Jurkat, Clone E6-1 (cell line): Measurements from ENCODE around the gene SLC6A20. TPM values are rescaled to one million over a fixed set of nuclear protein-coding genes. Genes with fewer than 3 reads are reported as not detected.
A peak's percentile ranks its signal among the peaks of the same experiment; 100 is the strongest.

Source experiments
- DNase-seq: peaks from one replicate; pipeline ENCODE4 v3.0.0-alpha.2; 2011; ENCODE audit warnings: low read depth, low spot score
- H3K4me3 ChIP-seq: 2 replicates; pipeline ENCODE4 v1.5.1; 2011; ENCODE audit warnings: mild to moderate bottlenecking, low read length, control low read depth, moderate library complexity
- polyA plus RNA-seq: library from polyadenylated mRNA; unstranded; fragments of >200 nt; gene quantifications from one replicate; pipeline ENCODE4 v1.2.1, GENCODE V29; 2012; ENCODE audit warnings: missing spikeins; ENCODE audit not compliant: insufficient read length, insufficient read depth

The SLC6A20 gene
- polyA plus RNA-seq: 4.9 TPM

- no peak for DNase-seq
- no peak within 1 kb of the TSS for H3K4me3 ChIP-seq
Measured at GRCh38 chr3:45795882-45796765, at the start of gene SLC6A20. Gene SLC6A20, minus strand, starts transcription at chr3:45796536. Its CDS starts 117 bp downstream, at chr3:45796419.

- no peak overlapping the region for H3K4me3 ChIP-seq
- no peak for DNase-seq
Measured at GRCh38 chr3:45844616-45845015, 48.3 kb upstream of the SLC6A20 start.

- no peak overlapping the region for H3K4me3 ChIP-seq
- no peak for DNase-seq
Measured at GRCh38 chr3:45842851-45843625, 46.7 kb upstream of the SLC6A20 start.

GRCh38 chr3:45841757-45842491 lies 45.6 kb upstream of the SLC6A20 start, which contains the start of gene LZTFL1:
Gene LZTFL1, minus strand, starts transcription at chr3:45842119. Its CDS starts 128 bp downstream, at chr3:45841991.
- H3K4me3 ChIP-seq: peak within 1 kb of the TSS; percentile 61
- peak; percentile 92 for DNase-seq

GRCh38 chr3:45841420-45841756 lies 45.1 kb upstream of the SLC6A20 start:
- DNase-seq: no peak

GRCh38 chr3:45838466-45838865 lies 42.1 kb upstream of the SLC6A20 start:
- no peak for DNase-seq
- H3K4me3 ChIP-seq: no peak overlapping the region

More at GRCh38 chr3:45841420-45841756, 45.1 kb upstream of the SLC6A20 start:
- peak overlapping the region; percentile 61 for H3K4me3 ChIP-seq

GRCh38 chr3:45832699-45833098 lies 36.4 kb upstream of the SLC6A20 start:
- no peak for DNase-seq
- no peak overlapping the region for H3K4me3 ChIP-seq

GRCh38 chr3:45830121-45830520 lies 33.8 kb upstream of the SLC6A20 start:
- no peak for DNase-seq
- H3K4me3 ChIP-seq: no peak overlapping the region

GRCh38 chr3:45826908-45827307 lies 30.6 kb upstream of the SLC6A20 start:
- DNase-seq: no peak
- H3K4me3 ChIP-seq: no peak overlapping the region

GRCh38 chr3:45826321-45826720 lies 30.0 kb upstream of the SLC6A20 start:
- H3K4me3 ChIP-seq: no peak overlapping the region
- no peak for DNase-seq

- no peak overlapping the region for H3K4me3 ChIP-seq
- DNase-seq: no peak
Measured at GRCh38 chr3:45821127-45821526, 24.8 kb upstream of the SLC6A20 start.

- DNase-seq: no peak
Measured at GRCh38 chr3:45819543-45819942, 23.2 kb upstream of the SLC6A20 start.

GRCh38 chr3:45817831-45818522 lies 21.6 kb upstream of the SLC6A20 start:
- no peak overlapping the region for H3K4me3 ChIP-seq
- no peak for DNase-seq

More at GRCh38 chr3:45819543-45819942, 23.2 kb upstream of the SLC6A20 start:
- no peak overlapping the region for H3K4me3 ChIP-seq

GRCh38 chr3:45816544-45816943 lies 20.2 kb upstream of the SLC6A20 start:
- no peak overlapping the region for H3K4me3 ChIP-seq
- no peak for DNase-seq

- no peak for DNase-seq
Measured at GRCh38 chr3:45814322-45814721, 18.0 kb upstream of the SLC6A20 start.

GRCh38 chr3:45807681-45808540 lies 11.6 kb upstream of the SLC6A20 start:
- DNase-seq: no peak
- no peak overlapping the region for H3K4me3 ChIP-seq

More at GRCh38 chr3:45814322-45814721, 18.0 kb upstream of the SLC6A20 start:
- H3K4me3 ChIP-seq: no peak overlapping the region

- no peak for DNase-seq
- H3K4me3 ChIP-seq: no peak overlapping the region
Measured at GRCh38 chr3:45807133-45807532, 10.8 kb upstream of the SLC6A20 start.

GRCh38 chr3:45806072-45806471 lies 9.7 kb upstream of the SLC6A20 start:
- DNase-seq: peak; percentile 28
- H3K4me3 ChIP-seq: no peak overlapping the region
